HEK293 (cell line): ENCODE results near the gene KCNQ2.
A peak's percentile ranks its signal among the peaks of the same experiment; 100 is the strongest.

Experiments
- CTCF ChIA-PET: fragments of 350-600 bp; formaldehyde crosslinking; extraction: SDS; loops from one replicate; lab custom pipeline; 2021; ENCODE audit warnings: antibody characterized with exemption; lab: Yijun Ruan, JAX
- POLR2A ChIA-PET: fragments of 300-600 bp; formaldehyde crosslinking; extraction: SDS; loops from one replicate; lab custom pipeline; 2020; ENCODE audit warnings: antibody characterized with exemption, inconsistent platforms; lab: Yijun Ruan, JAX
- H3K27ac ChIP-seq: fragments of 200-500 bp; sonication (Bioruptor generic); 2 replicates; pipeline ENCODE4 v1.5.1; 2014; ENCODE audit warnings: low read depth, low read length, control low read depth, inconsistent platforms; ENCODE audit errors: extremely low read depth
- H3K36me3 ChIP-seq, 2 experiments: fragments of 200-500 bp in 1 of 2; sonication (Bioruptor generic) in 1 of 2; 1 replicate in 1 of 2; 2 replicates in 1 of 2; pipeline ENCODE4 v1.5.1; 2014 to 2017; ENCODE audit warnings: inconsistent platforms in 2 of 2, low read length in 2 of 2; ENCODE audit not compliant: control insufficient read depth in 2 of 2, insufficient read depth in 1 of 2
- H3K4me1 ChIP-seq: fragments of 200-500 bp; sonication (Bioruptor generic); 2 replicates; pipeline ENCODE4 v1.5.1; 2014; ENCODE audit warnings: mild to moderate bottlenecking, low read length, inconsistent platforms; ENCODE audit not compliant: control insufficient read depth, insufficient read depth
- H3K4me3 ChIP-seq: 2 replicates; pipeline ENCODE4 v1.5.1; 2011; ENCODE audit warnings: low read depth, mild to moderate bottlenecking, control low read depth, low read length, moderate library complexity
- H3K9me3 ChIP-seq: fragments of 200-500 bp; sonication (Bioruptor generic); 2 replicates; pipeline ENCODE4 v1.5.1; 2014; ENCODE audit warnings: low read depth, low read length, inconsistent platforms; ENCODE audit not compliant: control insufficient read depth, insufficient read depth
- ATF2 ChIP-seq: fragments of 450-650 bp; formaldehyde crosslinking; IDR thresholded peaks from 2 replicates; pipeline ENCODE4 v1.5.1; 2016; ENCODE audit warnings: missing biosample characterization, missing genetic modification characterization, low read depth
- EGR2 ChIP-seq: fragments of 450-650 bp; formaldehyde crosslinking; IDR thresholded peaks from 2 replicates; pipeline ENCODE4 v1.5.1; 2016; ENCODE audit warnings: low read depth, missing biosample characterization, missing genetic modification characterization
- GFI1B ChIP-seq: fragments of 450-650 bp; formaldehyde crosslinking; IDR thresholded peaks from 2 replicates; pipeline ENCODE4 v1.5.1; 2016; ENCODE audit warnings: missing biosample characterization, missing genetic modification characterization
- GLIS2 ChIP-seq: fragments of 450-650 bp; formaldehyde crosslinking; IDR thresholded peaks from 2 replicates; pipeline ENCODE4 v1.5.1; 2016; ENCODE audit warnings: missing biosample characterization, missing genetic modification characterization
- IKZF3 ChIP-seq: fragments of 450-650 bp; IDR thresholded peaks from 2 replicates; pipeline ENCODE4 v1.5.0; 2018; ENCODE audit warnings: missing biosample characterization, mild to moderate bottlenecking, missing genetic modification characterization, moderate library complexity
- KLF7 ChIP-seq: fragments of 450-650 bp; formaldehyde crosslinking; IDR thresholded peaks from 2 replicates; pipeline ENCODE4 v1.5.1; 2016; ENCODE audit warnings: missing biosample characterization, missing genetic modification characterization, borderline replicate concordance
- PATZ1 ChIP-seq: fragments of 450-650 bp; formaldehyde crosslinking; IDR thresholded peaks from 2 replicates; pipeline ENCODE4 v1.5.1; 2016; ENCODE audit warnings: missing biosample characterization, missing genetic modification characterization
- REPIN1 ChIP-seq: fragments of 450-650 bp; formaldehyde crosslinking; IDR thresholded peaks from 2 replicates; pipeline ENCODE4 v1.5.1; 2017; ENCODE audit warnings: missing biosample characterization, missing genetic modification characterization, low read depth
- SALL2 ChIP-seq: fragments of 450-650 bp; formaldehyde crosslinking; IDR thresholded peaks from 2 replicates; pipeline ENCODE4 v1.5.0; 2017; ENCODE audit warnings: missing biosample characterization, mild to moderate bottlenecking, missing genetic modification characterization, borderline replicate concordance
- SP2 ChIP-seq: fragments of 450-650 bp; formaldehyde crosslinking; IDR thresholded peaks from 2 replicates; pipeline ENCODE4 v1.5.1; 2016; ENCODE audit warnings: missing biosample characterization, missing genetic modification characterization
- SP7 ChIP-seq: fragments of 450-650 bp; formaldehyde crosslinking; IDR thresholded peaks from 2 replicates; pipeline ENCODE4 v1.5.1; 2016; ENCODE audit warnings: missing biosample characterization, missing genetic modification characterization
- ZBTB1 ChIP-seq: fragments of 450-650 bp; formaldehyde crosslinking; IDR thresholded peaks from 2 replicates; pipeline ENCODE4 v1.5.1; 2016; ENCODE audit warnings: missing biosample characterization, missing genetic modification characterization
- ZFP41 ChIP-seq: fragments of 450-650 bp; formaldehyde crosslinking; IDR thresholded peaks from 2 replicates; pipeline ENCODE4 v1.5.1; 2016; ENCODE audit warnings: missing biosample characterization, missing genetic modification characterization, borderline replicate concordance
- ZNF138 ChIP-seq: fragments of 450-650 bp; formaldehyde crosslinking; IDR thresholded peaks from 2 replicates; pipeline ENCODE4 v1.5.1; 2016; ENCODE audit warnings: missing biosample characterization, missing genetic modification characterization, borderline replicate concordance
- ZNF155 ChIP-seq: fragments of 450-650 bp; formaldehyde crosslinking; IDR thresholded peaks from 2 replicates; pipeline ENCODE4 v1.5.1; 2016; ENCODE audit warnings: missing biosample characterization, missing genetic modification characterization
- ZNF335 ChIP-seq: fragments of 450-650 bp; formaldehyde crosslinking; conservative IDR thresholded peaks from 2 replicates; pipeline ENCODE4 v1.5.1; 2016; ENCODE audit warnings: missing biosample characterization, missing genetic modification characterization
- ZNF37A ChIP-seq: fragments of 450-650 bp; IDR thresholded peaks from 2 replicates; pipeline ENCODE4 v1.5.1; 2018; ENCODE audit warnings: missing biosample characterization, missing genetic modification characterization
- ZNF394 ChIP-seq: fragments of 450-650 bp; formaldehyde crosslinking; IDR thresholded peaks from 2 replicates; pipeline ENCODE4 v1.5.1; 2016; ENCODE audit warnings: missing biosample characterization, missing genetic modification characterization, mild to moderate bottlenecking, moderate library complexity, borderline replicate concordance
- ZNF416 ChIP-seq: fragments of 450-650 bp; formaldehyde crosslinking; IDR thresholded peaks from 2 replicates; pipeline ENCODE4 v1.5.1; 2016; ENCODE audit warnings: missing biosample characterization, missing genetic modification characterization
- ZNF501 ChIP-seq: fragments of 450-650 bp; formaldehyde crosslinking; IDR thresholded peaks from 2 replicates; pipeline ENCODE4 v1.5.1; 2016; ENCODE audit warnings: missing biosample characterization, missing genetic modification characterization
- ZNF548 ChIP-seq: fragments of 450-650 bp; formaldehyde crosslinking; IDR thresholded peaks from 2 replicates; pipeline ENCODE4 v1.5.1; 2016; ENCODE audit warnings: missing biosample characterization, missing genetic modification characterization
- ZNF549 ChIP-seq: fragments of 450-650 bp; IDR thresholded peaks from 2 replicates; pipeline ENCODE4 v1.5.1; 2018; ENCODE audit warnings: missing biosample characterization, missing genetic modification characterization, mild to moderate bottlenecking, inconsistent platforms, moderate library complexity
- ZNF600 ChIP-seq: fragments of 450-650 bp; formaldehyde crosslinking; IDR thresholded peaks from 2 replicates; pipeline ENCODE4 v1.5.1; 2016; ENCODE audit warnings: missing biosample characterization, missing genetic modification characterization
- ZNF645 ChIP-seq: fragments of 450-650 bp; formaldehyde crosslinking; IDR thresholded peaks from 2 replicates; pipeline ENCODE4; 2016; ENCODE audit warnings: missing biosample characterization, missing genetic modification characterization
- ZNF658 ChIP-seq: fragments of 450-650 bp; formaldehyde crosslinking; IDR thresholded peaks from 2 replicates; pipeline ENCODE4; 2016; ENCODE audit warnings: missing biosample characterization, missing genetic modification characterization
- ZNF670 ChIP-seq: fragments of 450-650 bp; formaldehyde crosslinking; IDR thresholded peaks from 2 replicates; pipeline ENCODE4 v1.5.1; 2016; ENCODE audit warnings: missing biosample characterization, missing genetic modification characterization, low read depth
- ZNF747 ChIP-seq: fragments of 450-650 bp; formaldehyde crosslinking; IDR thresholded peaks from 2 replicates; pipeline ENCODE4 v1.5.1; 2016; ENCODE audit warnings: missing biosample characterization, missing genetic modification characterization
- ZNF768 ChIP-seq: fragments of 450-650 bp; formaldehyde crosslinking; IDR thresholded peaks from 2 replicates; pipeline ENCODE4 v1.5.1; 2018; ENCODE audit warnings: missing biosample characterization, mild to moderate bottlenecking, missing genetic modification characterization
- ZSCAN4 ChIP-seq: fragments of 450-650 bp; formaldehyde crosslinking; IDR thresholded peaks from 2 replicates; pipeline ENCODE4 v1.5.1; 2017; ENCODE audit warnings: missing biosample characterization, missing genetic modification characterization

The KCNQ2 gene

GRCh38 chr20:63418617-63419016 is 53.8 kb downstream of the KCNQ2 start:
- no peak for TF ChIP-seq ZNF658 (tag by site-specific recombination)
- no peak for TF ChIP-seq GFI1B
- no peak for TF ChIP-seq ZNF155 (tag by site-specific recombination)
- TF ChIP-seq EGR2 (tag by site-specific recombination), result peak; percentile 39; the same call in 1 of the 2 replicates
- no peak for TF ChIP-seq SALL2 (tag by site-specific recombination)
- TF ChIP-seq ZNF548, result no peak
- TF ChIP-seq SP2, result no peak
- no peak for TF ChIP-seq ZBTB1 (tag by site-specific recombination)
- TF ChIP-seq ZNF335 (tag by site-specific recombination), result no peak
- no peak for TF ChIP-seq ZNF549 (tag by site-specific recombination)
- no peak for TF ChIP-seq IKZF3 (tag by site-specific recombination)
- no peak for TF ChIP-seq ZNF670 (tag by site-specific recombination)
- no peak for TF ChIP-seq ZFP41 (tag by site-specific recombination)
- TF ChIP-seq GLIS2 (tag by site-specific recombination), result peak; percentile 36; the same call in 1 of the 2 replicates
- no peak for TF ChIP-seq KLF7 (tag by site-specific recombination)
- no peak for TF ChIP-seq ZNF37A (tag by site-specific recombination)
- 0 out of 2 replicates have a peak, but pooled peaks have one; percentile 14 for TF ChIP-seq ZNF600 (tag by site-specific recombination)
- POLR2A ChIA-PET, result no interaction called here
- no peak overlapping the region for H3K27ac ChIP-seq

GRCh38 chr20:63417738-63418120 is 54.7 kb downstream of the KCNQ2 start:
- no peaks in the 10 kb centered on the region for H3K9me3 ChIP-seq
- H3K27ac ChIP-seq, result no peak overlapping the region
- H3K36me3 ChIP-seq, result no peaks in the 10 kb centered on the region
- ChIA-PET POLR2A (no interaction called here), CTCF (no interaction called here)
- H3K4me3 ChIP-seq, result no peak overlapping the region
- no peaks in the 10 kb centered on the region for H3K4me1 ChIP-seq
- TF ChIP-seq PATZ1 (tag by site-specific recombination), result no peak
- no peak for TF ChIP-seq ZNF138 (tag by site-specific recombination)
- no peak for TF ChIP-seq ZNF501 (tag by site-specific recombination)
- no peak for TF ChIP-seq REPIN1 (tag by site-specific recombination)
- no peak for TF ChIP-seq ZNF645 (tag by site-specific recombination)
- TF ChIP-seq ATF2 (tag by site-specific recombination), result no peak
- TF ChIP-seq ZNF394 (tag by site-specific recombination), result no peak
- no peak for TF ChIP-seq SP7 (tag by site-specific recombination)
- no peak for TF ChIP-seq ZNF416 (tag by site-specific recombination)
- no peak for TF ChIP-seq ZNF768 (tag by site-specific recombination)
- TF ChIP-seq ZNF747 (tag by site-specific recombination), result no peak
- TF ChIP-seq ZSCAN4 (tag by site-specific recombination), result no peak

More at GRCh38 chr20:63418617-63419016, 53.8 kb downstream of the KCNQ2 start:
- Histone ChIP-seq H3K4me3 (no peak overlapping the region), H3K36me3 (no peaks in the 10 kb centered on the region), H3K4me1 (no peaks in the 10 kb centered on the region), H3K9me3 (no peaks in the 10 kb centered on the region)
- CTCF ChIA-PET, result no interaction called here
